Keratinocyte (primary cell): ENCODE measurements around the gene PCDHB11. TPM values are rescaled to one million over a fixed set of nuclear protein-coding genes. Genes with fewer than 3 reads are reported as not detected.
"Not testable (repeated sequence)": the region's sequence is repeated elsewhere in the genome, so short reads cannot be mapped to it uniquely, and the experiment has no call there.

Experiments used
- DNase-seq: peaks from one replicate; pipeline ENCODE4 v3.0.0-alpha.2; 2011; ENCODE audit warnings: low read depth, missing footprints, low spot score
- FAIRE-seq: peaks from 2 replicates; lab custom pipeline; 2011; peaks lifted over from hg19 to GRCh38; lab: Jason Lieb, UNC
- H2AFZ ChIP-seq: 2 replicates; pipeline ENCODE4 v1.6.0; 2012; ENCODE audit warnings: low read length, control low read depth, inconsistent platforms; ENCODE audit not compliant: control insufficient read depth
- H3K27ac ChIP-seq: 2 replicates; pipeline ENCODE4 v1.5.1; 2011; ENCODE audit warnings: low read length; ENCODE audit not compliant: control insufficient read depth, insufficient read depth
- H3K27me3 ChIP-seq: 3 replicates; pipeline ENCODE4 v1.6.0; 2011; ENCODE audit warnings: low read length; ENCODE audit not compliant: control insufficient read depth, insufficient read depth; ENCODE audit errors: extremely low read depth
- H3K36me3 ChIP-seq, 2 experiments: 2 replicates in 1 of 2; 3 replicates in 1 of 2; pipeline ENCODE4 v1.5.1; 2011; ENCODE audit warnings: low read length in 2 of 2, mild to moderate bottlenecking in 1 of 2; ENCODE audit not compliant: control insufficient read depth in 2 of 2, insufficient read depth in 2 of 2; ENCODE audit errors: extremely low read depth in 1 of 2
- H3K4me1 ChIP-seq: 3 replicates; pipeline ENCODE4 v1.5.1; 2011; ENCODE audit warnings: low read length; ENCODE audit not compliant: control insufficient read depth, insufficient read depth; ENCODE audit errors: extremely low read depth
- H3K4me2 ChIP-seq: 3 replicates; pipeline ENCODE4 v1.6.0; 2011; ENCODE audit warnings: low read depth, low read length; ENCODE audit not compliant: control insufficient read depth, insufficient read depth; ENCODE audit errors: extremely low read depth
- H3K4me3 ChIP-seq, 3 experiments: fragments of 200-600 bp in 1 of 3; sonication (generic) in 1 of 3; 2 replicates in 2 of 3; 3 replicates in 1 of 3; pipeline ENCODE4 v1.5.1; 2011 to 2016; ENCODE audit warnings: low read length in 3 of 3, mild to moderate bottlenecking in 3 of 3, control low read depth in 2 of 3, inconsistent platforms in 1 of 3, low read depth in 1 of 3, mixed read lengths in 1 of 3, mixed run types in 1 of 3, moderate library complexity in 1 of 3; ENCODE audit not compliant: control insufficient read depth in 2 of 3, insufficient read depth in 2 of 3; ENCODE audit errors: extremely low read depth in 1 of 3
- H3K79me2 ChIP-seq: 2 replicates; pipeline ENCODE4 v1.6.0; 2012; ENCODE audit warnings: low read length; ENCODE audit not compliant: control insufficient read depth, insufficient read depth
- H3K9ac ChIP-seq: 3 replicates; pipeline ENCODE4 v1.6.0; 2011; ENCODE audit warnings: low read length; ENCODE audit not compliant: control insufficient read depth, insufficient read depth; ENCODE audit errors: extremely low read depth
- H3K9me1 ChIP-seq: 3 replicates; pipeline ENCODE4 v1.6.0; 2011; ENCODE audit warnings: low read length; ENCODE audit not compliant: control insufficient read depth, insufficient read depth; ENCODE audit errors: extremely low read depth
- H3K9me3 ChIP-seq: 2 replicates; pipeline ENCODE4 v1.5.1; 2012; ENCODE audit warnings: low read depth, low read length; ENCODE audit not compliant: control insufficient read depth
- H4K20me1 ChIP-seq: 3 replicates; pipeline ENCODE4 v1.6.0; 2011; ENCODE audit warnings: low read length; ENCODE audit not compliant: control insufficient read depth, insufficient read depth; ENCODE audit errors: extremely low read depth
- dilution Hi-C: fragments of 300-500 bp; cut with MboI; formaldehyde crosslinking; loops from one replicate; pipeline ENCODE4 v1.7.0; 2020; ENCODE audit warnings: low sequenced_read_pairs; ENCODE audit not compliant: extremely low pct_ligation_motif_present
- polyA plus RNA-seq, 5 experiments: library from polyadenylated mRNA; depleted of rRNA in 3 of 5; stranded (reverse) in 3 of 5; stranded (forward) in 1 of 5; unstranded in 1 of 5; fragments of >200 nt; gene quantifications; 1 replicate in 1 of 5; 2 replicates in 3 of 5; 3 replicates in 1 of 5; pipeline versions ENCODE4 v1.2.1 to v1.2.3, GENCODE V29; 2011 to 2012; ENCODE audit warnings: missing spikeins in 2 of 5, low read depth in 1 of 5, low replicate concordance in 1 of 5

PCDHB11 gene
- polyA plus RNA-seq, 1 donor (not counting 4 experiments of a cell fraction or from before 2014, with no cell fraction given), result not detected

DNA sequence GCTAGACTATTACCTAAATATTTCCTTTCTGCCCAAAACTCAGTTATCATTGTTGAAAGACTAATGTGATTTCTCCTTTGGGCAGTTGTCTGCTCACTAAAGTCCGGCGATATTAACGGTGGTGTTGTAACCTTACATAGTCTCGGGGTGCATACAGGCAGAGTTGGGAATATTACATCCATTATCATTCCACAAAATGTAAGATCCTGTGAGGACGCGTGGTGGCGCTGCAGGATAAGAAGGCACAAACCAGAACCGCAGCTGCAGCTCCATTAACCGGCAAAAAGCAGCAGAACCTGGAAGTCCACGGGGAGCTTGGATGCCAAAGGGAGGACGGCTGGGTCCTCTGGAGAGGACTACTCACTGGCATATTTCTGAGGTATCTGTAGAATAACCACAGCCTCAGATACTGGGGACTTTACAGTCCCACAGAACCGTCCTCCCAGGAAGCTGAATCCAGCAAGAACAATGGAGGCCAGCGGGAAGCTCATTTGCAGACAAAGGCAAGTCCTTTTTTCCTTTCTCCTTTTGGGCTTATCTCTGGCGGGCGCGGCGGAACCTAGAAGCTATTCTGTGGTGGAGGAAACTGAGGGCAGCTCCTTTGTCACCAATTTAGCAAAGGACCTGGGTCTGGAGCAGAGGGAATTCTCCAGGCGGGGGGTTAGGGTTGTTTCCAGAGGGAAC, 14.4 kb downstream of the PCDHB11 start, which contains the start of gene PCDHB13:
PCDHB13 (plus strand) TSS at position 264 of the 684 bp plus-strand sequence; CDS start at position 469, 205 bp downstream.
- DNase-seq, H3K4me3 ChIP-seq, H4K20me1 ChIP-seq, H3K79me2 ChIP-seq, H3K36me3 ChIP-seq, H3K9ac ChIP-seq, H2AFZ ChIP-seq, H3K4me1 ChIP-seq, H3K27ac ChIP-seq, H3K9me3 ChIP-seq, FAIRE-seq, H3K27me3 ChIP-seq, H3K4me2 ChIP-seq, H3K9me1 ChIP-seq, dilution Hi-C loops: not testable (repeated sequence)

DNA sequence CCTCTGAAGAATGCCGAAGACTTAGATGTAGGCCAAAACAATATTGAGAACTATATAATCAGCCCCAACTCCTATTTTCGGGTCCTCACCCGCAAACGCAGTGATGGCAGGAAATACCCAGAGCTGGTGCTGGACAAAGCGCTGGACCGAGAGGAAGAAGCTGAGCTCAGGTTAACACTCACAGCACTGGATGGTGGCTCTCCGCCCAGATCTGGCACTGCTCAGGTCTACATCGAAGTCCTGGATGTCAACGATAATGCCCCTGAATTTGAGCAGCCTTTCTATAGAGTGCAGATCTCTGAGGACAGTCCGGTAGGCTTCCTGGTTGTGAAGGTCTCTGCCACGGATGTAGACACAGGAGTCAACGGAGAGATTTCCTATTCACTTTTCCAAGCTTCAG, 15.2 kb downstream of the PCDHB11 start:
- dilution Hi-C loops, H3K27ac ChIP-seq, DNase-seq, H3K4me1 ChIP-seq, H3K27me3 ChIP-seq, H2AFZ ChIP-seq, H3K4me2 ChIP-seq, H3K9ac ChIP-seq, H3K79me2 ChIP-seq, H3K9me1 ChIP-seq, H3K9me3 ChIP-seq, FAIRE-seq, H3K4me3 ChIP-seq, H4K20me1 ChIP-seq, H3K36me3 ChIP-seq: not testable (repeated sequence)

DNA sequence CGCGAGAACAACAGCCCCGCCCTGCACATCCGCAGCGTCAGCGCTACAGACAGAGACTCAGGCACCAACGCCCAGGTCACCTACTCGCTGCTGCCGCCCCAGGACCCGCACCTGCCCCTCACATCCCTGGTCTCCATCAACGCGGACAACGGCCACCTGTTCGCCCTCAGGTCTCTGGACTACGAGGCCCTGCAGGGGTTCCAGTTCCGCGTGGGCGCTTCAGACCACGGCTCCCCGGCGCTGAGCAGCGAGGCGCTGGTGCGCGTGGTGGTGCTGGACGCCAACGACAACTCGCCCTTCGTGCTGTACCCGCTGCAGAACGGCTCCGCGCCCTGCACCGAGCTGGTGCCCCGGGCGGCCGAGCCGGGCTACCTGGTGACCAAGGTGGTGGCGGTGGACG, 16.1 kb downstream of the PCDHB11 start:
- H3K9ac ChIP-seq, H2AFZ ChIP-seq, H3K4me2 ChIP-seq, H3K9me3 ChIP-seq, H3K79me2 ChIP-seq, H3K27ac ChIP-seq, H3K9me1 ChIP-seq, H3K27me3 ChIP-seq, dilution Hi-C loops, FAIRE-seq, H3K36me3 ChIP-seq, DNase-seq, H3K4me1 ChIP-seq, H3K4me3 ChIP-seq, H4K20me1 ChIP-seq: not testable (repeated sequence)

DNA sequence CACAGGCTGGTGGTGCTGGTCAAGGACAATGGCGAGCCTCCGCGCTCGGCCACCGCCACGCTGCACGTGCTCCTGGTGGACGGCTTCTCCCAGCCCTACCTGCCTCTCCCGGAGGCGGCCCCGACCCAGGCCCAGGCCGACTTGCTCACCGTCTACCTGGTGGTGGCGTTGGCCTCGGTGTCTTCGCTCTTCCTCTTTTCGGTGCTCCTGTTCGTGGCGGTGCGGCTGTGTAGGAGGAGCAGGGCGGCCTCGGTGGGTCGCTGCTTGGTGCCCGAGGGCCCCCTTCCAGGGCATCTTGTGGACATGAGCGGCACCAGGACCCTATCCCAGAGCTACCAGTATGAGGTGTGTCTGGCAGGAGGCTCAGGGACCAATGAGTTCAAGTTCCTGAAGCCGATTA, 16.6 kb downstream of the PCDHB11 start:
- dilution Hi-C loops, H3K9me3 ChIP-seq, H3K27me3 ChIP-seq, H3K9me1 ChIP-seq, H3K9ac ChIP-seq, H3K4me1 ChIP-seq, H4K20me1 ChIP-seq, H2AFZ ChIP-seq, FAIRE-seq, DNase-seq, H3K4me3 ChIP-seq, H3K36me3 ChIP-seq, H3K4me2 ChIP-seq, H3K79me2 ChIP-seq, H3K27ac ChIP-seq: not testable (repeated sequence)
